Fibroblast of lung (primary cell): ENCODE results near the gene NOS1AP. TPM values are rescaled to one million over a fixed set of nuclear protein-coding genes. Genes with fewer than 3 reads are reported as not detected.

Experiments
- DNase-seq, 2 donors: peaks; one replicate each; pipeline versions ENCODE4 v3.0.0 to v3.0.0-alpha.2; 2010; ENCODE audit warnings: low read depth in 2 of 2
- H2AFZ ChIP-seq: 2 replicates; pipeline ENCODE4 v1.5.1; 2012; ENCODE audit warnings: low read length, control low read depth, inconsistent platforms
- H3K27ac ChIP-seq: 2 replicates; pipeline ENCODE4 v1.5.1; 2011; ENCODE audit warnings: low read length, control low read depth; ENCODE audit not compliant: insufficient read depth
- H3K27me3 ChIP-seq: 2 replicates; pipeline ENCODE4 v1.5.1; 2011; ENCODE audit warnings: mild to moderate bottlenecking, low read length; ENCODE audit not compliant: control insufficient read depth, insufficient read depth
- H3K36me3 ChIP-seq: 2 replicates; pipeline ENCODE4 v1.5.1; 2011; ENCODE audit warnings: low read length; ENCODE audit not compliant: control insufficient read depth, insufficient read depth
- H3K4me1 ChIP-seq: 2 replicates; pipeline ENCODE4 v1.5.1; 2011; ENCODE audit warnings: low read length; ENCODE audit not compliant: control insufficient read depth, insufficient read depth; ENCODE audit errors: extremely low read depth
- H3K4me2 ChIP-seq: 2 replicates; pipeline ENCODE4 v1.5.1; 2011; ENCODE audit warnings: low read length, control low read depth; ENCODE audit not compliant: insufficient read depth; ENCODE audit errors: extremely low read depth
- H3K4me3 ChIP-seq, 4 experiments: fragments of 200-600 bp in 1 of 4; sonication (generic) in 1 of 4; replicated peaks in 1 of 4; 2 replicates each; pipeline ENCODE4 v1.5.1; 2011 to 2016; ENCODE audit warnings: low read length in 4 of 4, low read depth in 3 of 4, mild to moderate bottlenecking in 3 of 4, control low read depth in 2 of 4, inconsistent platforms in 1 of 4, mixed read lengths in 1 of 4; ENCODE audit not compliant: insufficient read depth in 1 of 4; ENCODE audit errors: control extremely low read depth in 1 of 4
- H3K79me2 ChIP-seq: 2 replicates; pipeline ENCODE4 v1.5.1; 2012; ENCODE audit warnings: mild to moderate bottlenecking, low read length, inconsistent platforms; ENCODE audit not compliant: control insufficient read depth, insufficient read depth
- H3K9ac ChIP-seq: 2 replicates; pipeline ENCODE4 v1.5.1; 2011; ENCODE audit warnings: mild to moderate bottlenecking, low read length, control low read depth; ENCODE audit not compliant: insufficient read depth
- H3K9me3 ChIP-seq: 2 replicates; pipeline ENCODE4 v1.5.1; 2012; ENCODE audit warnings: low read depth, low read length; ENCODE audit not compliant: control insufficient read depth, insufficient read depth
- H4K20me1 ChIP-seq: 2 replicates; pipeline ENCODE4 v1.5.1; 2011; ENCODE audit warnings: low read length; ENCODE audit not compliant: control insufficient read depth, insufficient read depth; ENCODE audit errors: extremely low read depth
- CTCF ChIP-seq, 2 donors: IDR thresholded peaks in 1 of 2; conservative IDR thresholded peaks in 1 of 2; 1 replicate in 1 of 2; 2 replicates in 1 of 2; pipeline ENCODE4 v1.5.1; 2011 to 2012; ENCODE audit warnings: low read length in 2 of 2, control low read depth in 1 of 2, inconsistent platforms in 1 of 2, low read depth in 1 of 2, mild to moderate bottlenecking in 1 of 2
- EZH2 ChIP-seq: IDR thresholded peaks from 2 replicates; pipeline ENCODE4 v1.5.1; 2012; ENCODE audit warnings: low read length, control low read depth, mild to moderate bottlenecking; ENCODE audit errors: missing control alignments
- polyA plus RNA-seq, 2 donors: library from polyadenylated mRNA; depleted of rRNA in 1 of 2; stranded (reverse) in 1 of 2; unstranded in 1 of 2; fragments of >200 nt; gene quantifications; 2 replicates each; pipeline ENCODE4 v1.2.1, GENCODE V29; 2011 to 2012; ENCODE audit warnings: missing spikeins in 1 of 2
- total RNA-seq: library from RNA; depleted of rRNA; stranded (reverse); fragments of >200 nt; gene quantifications from 2 replicates; pipeline ENCODE4 v1.2.1, GENCODE V29; 2014

NOS1AP gene
- total and polyA plus RNA-seq, 2 donors (not counting 1 experiment from before 2014, with no cell fraction given): 0.14 to 0.17 TPM

GRCh38 chr1:162193815-162194214 lies 124.3 kb downstream of the NOS1AP start:
- TF ChIP-seq CTCF (conservative IDR thresholded peaks at IDR 0.05 in 1 of 2, IDR thresholded peaks at IDR 0.05 in 1 of 2; ENCODE audit: low read depth in 1 of 2, low read length in 2 of 2) (no peak), EZH2 (no peak)
- no peak overlapping the region for H3K4me2 ChIP-seq
- H4K20me1 ChIP-seq: no peaks in the 10 kb centered on the region
- no peaks in the 10 kb centered on the region for H3K36me3 ChIP-seq
- peaks cover 2% of the 10 kb centered on the region for H3K27me3 ChIP-seq
- no peaks in the 10 kb centered on the region for H3K4me1 ChIP-seq
- DNase-seq: no peak
- no peak overlapping the region for H3K9ac ChIP-seq
- H2AFZ ChIP-seq: no peak overlapping the region
- no peaks in the 10 kb centered on the region for H3K79me2 ChIP-seq
- no peak overlapping the region for H3K27ac ChIP-seq
- H3K4me3 ChIP-seq: no peak overlapping the region
- no peaks in the 10 kb centered on the region for H3K9me3 ChIP-seq

GRCh38 chr1:162195567-162195966 lies 126.1 kb downstream of the NOS1AP start:
- peak in 1 of 2 donors; percentile 43 for DNase-seq
- no peak for TF ChIP-seq EZH2
- TF ChIP-seq CTCF (conservative IDR thresholded peaks at IDR 0.05 in 1 of 2, IDR thresholded peaks at IDR 0.05 in 1 of 2; ENCODE audit: low read depth in 1 of 2, low read length in 2 of 2): no peak
- H2AFZ ChIP-seq: no peak overlapping the region
- H3K36me3 ChIP-seq: no peaks in the 10 kb centered on the region
- no peak overlapping the region for H3K27ac ChIP-seq
- peaks cover 2% of the 10 kb centered on the region for H3K27me3 ChIP-seq
- no peak overlapping the region for H3K4me2 ChIP-seq
- H3K9ac ChIP-seq: no peak overlapping the region
- no peaks in the 10 kb centered on the region for H3K4me1 ChIP-seq
- no peaks in the 10 kb centered on the region for H3K79me2 ChIP-seq
- no peaks in the 10 kb centered on the region for H4K20me1 ChIP-seq
- no peaks in the 10 kb centered on the region for H3K9me3 ChIP-seq
- H3K4me3 ChIP-seq: no peak overlapping the region

- Histone ChIP-seq H3K4me3 (no peak overlapping the region), H3K4me2 (no peak overlapping the region), H3K4me1 (no peaks in the 10 kb centered on the region), H3K9me3 (no peaks in the 10 kb centered on the region), H3K27ac (no peak overlapping the region), H3K9ac (no peak overlapping the region), H2AFZ (no peak overlapping the region), H4K20me1 (no peaks in the 10 kb centered on the region), H3K79me2 (no peaks in the 10 kb centered on the region), H3K36me3 (no peaks in the 10 kb centered on the region), H3K27me3 (peaks cover 2% of the 10 kb centered on the region)
- DNase-seq: no peak
- no peak for TF ChIP-seq EZH2
- TF ChIP-seq CTCF (conservative IDR thresholded peaks at IDR 0.05 in 1 of 2, IDR thresholded peaks at IDR 0.05 in 1 of 2; ENCODE audit: low read depth in 1 of 2, low read length in 2 of 2): no peak
Measured at GRCh38 chr1:162196387-162196786, 126.9 kb downstream of the NOS1AP start.
